SJCRH30 (cell line): ENCODE data around the gene PRELP. TPM values are rescaled to one million over a fixed set of nuclear protein-coding genes. Genes with fewer than 3 reads are reported as not detected.
"Not testable (repeated sequence)": the region's sequence is repeated elsewhere in the genome, so short reads cannot be mapped to it uniquely, and the experiment has no call there.

Experiments
- DNase-seq, 2 experiments: peaks; one replicate each; pipeline ENCODE4 v3.0.0-alpha.2; 2015 to 2020
- H3K27ac ChIP-seq: fragments of 250-450 bp; sonication (Bioruptor Pico); 2 replicates; pipeline ENCODE4 v1.5.1; 2020; ENCODE audit warnings: mild to moderate bottlenecking, moderate library complexity
- H3K27me3 ChIP-seq: fragments of 250-450 bp; sonication (Bioruptor Pico); 2 replicates; pipeline ENCODE4 v1.5.1; 2020; ENCODE audit warnings: mild to moderate bottlenecking, moderate library complexity
- H3K36me3 ChIP-seq: fragments of 250-450 bp; sonication (Bioruptor Pico); 2 replicates; pipeline ENCODE4 v1.5.1; 2020; ENCODE audit warnings: mild to moderate bottlenecking, moderate library complexity
- H3K4me1 ChIP-seq: fragments of 250-450 bp; sonication (Bioruptor Pico); 2 replicates; pipeline ENCODE4 v1.5.1; 2020; ENCODE audit warnings: mild to moderate bottlenecking, moderate library complexity
- H3K4me3 ChIP-seq: fragments of 250-450 bp; sonication (Bioruptor Pico); 2 replicates; pipeline ENCODE4 v1.5.1; 2020; ENCODE audit warnings: mild to moderate bottlenecking, moderate library complexity
- H3K9me3 ChIP-seq: fragments of 250-450 bp; sonication (Bioruptor Pico); replicated peaks from 2 replicates; pipeline ENCODE4 v1.5.1; 2020; ENCODE audit warnings: mild to moderate bottlenecking, moderate library complexity
- total RNA-seq: library from RNA; depleted of rRNA; stranded (reverse); fragments of >200 nt; shearing (Covaris generic); gene quantifications from 2 replicates; pipeline ENCODE4 v1.2.3, GENCODE V29; 2014

PRELP gene
- total RNA-seq, 1 experiment from 2014 or later: not detected

- Histone ChIP-seq H3K36me3 (no peaks in the 10 kb centered on the region), H3K4me3 (no peak overlapping the region), H3K27ac (no peak overlapping the region), H3K27me3 (peaks cover 36% of the 10 kb centered on the region), H3K9me3 (no peaks in the 10 kb centered on the region), H3K4me1 (no peaks in the 10 kb centered on the region)
- DNase-seq: no peak
Observed at GRCh38 chr1:203462878-203463277, 12.7 kb upstream of the PRELP start.

DNA sequence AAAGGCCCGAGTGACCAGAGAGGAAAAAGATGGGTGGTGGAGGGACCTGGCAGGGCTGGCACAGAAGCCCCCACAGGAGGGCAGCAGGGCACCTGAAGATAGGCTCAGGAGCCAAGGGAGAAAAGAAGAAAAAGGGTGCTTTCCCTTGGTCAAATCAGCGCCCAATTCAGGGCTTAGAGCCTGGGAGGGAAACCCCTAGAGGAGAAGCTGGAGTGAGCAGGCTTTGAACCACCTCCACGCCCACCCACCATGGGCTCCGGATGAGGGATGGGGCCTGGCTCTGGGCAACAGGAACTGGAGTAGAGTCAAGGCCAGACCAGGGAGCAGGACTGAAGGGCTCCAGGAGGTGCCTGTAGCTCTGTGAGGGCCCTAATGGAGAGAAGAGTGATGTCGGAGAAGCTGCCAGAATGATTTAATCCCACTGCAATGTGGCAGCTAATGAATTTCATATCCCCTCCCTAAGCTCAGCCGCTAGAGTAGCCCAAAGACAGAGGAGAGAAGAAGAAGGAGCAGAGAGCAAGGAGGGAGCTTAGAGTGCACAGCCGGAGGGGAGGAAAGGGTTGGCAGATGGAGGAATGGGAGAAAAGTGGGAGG lies 12.0 kb upstream of the PRELP start:
- no peak overlapping the region for H3K27ac ChIP-seq

DNA sequence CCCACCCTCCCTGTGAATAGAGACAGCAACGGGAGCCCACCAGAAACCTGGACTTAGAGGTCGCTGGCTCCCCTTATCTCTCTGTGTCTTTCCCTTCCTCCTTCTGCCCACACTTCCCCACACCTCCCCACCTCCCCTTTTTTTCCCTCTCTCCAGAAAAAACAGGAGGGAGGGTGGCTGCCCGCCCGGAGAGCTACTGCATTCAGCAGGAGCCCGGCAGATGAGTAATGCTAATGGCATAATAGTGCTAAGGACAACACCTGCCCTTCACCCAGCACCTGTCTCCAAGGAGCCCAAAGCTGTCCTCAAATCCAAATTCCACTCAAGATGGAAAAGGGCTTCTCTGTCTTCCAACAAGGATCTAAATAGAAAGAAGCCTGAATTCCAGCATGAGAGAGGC lies 11.4 kb upstream of the PRELP start:
- Histone ChIP-seq H3K9me3 (no peaks in the 10 kb centered on the region), H3K36me3 (no peaks in the 10 kb centered on the region), H3K4me3 (no peak overlapping the region), H3K27me3 (peaks cover 36% of the 10 kb centered on the region), H3K27ac (no peak overlapping the region), H3K4me1 (no peaks in the 10 kb centered on the region)
- no peak for DNase-seq

More for the DNA sequence above, 12.0 kb upstream of the PRELP start:
- Histone ChIP-seq H3K4me3 (no peak overlapping the region), H3K9me3 (no peaks in the 10 kb centered on the region), H3K4me1 (no peaks in the 10 kb centered on the region), H3K36me3 (no peaks in the 10 kb centered on the region), H3K27me3 (peaks cover 36% of the 10 kb centered on the region)
- no peak for DNase-seq

- DNase-seq: no peak
- Histone ChIP-seq H3K4me3 (no peak overlapping the region), H3K27me3 (peaks cover 32% of the 10 kb centered on the region), H3K4me1 (no peaks in the 10 kb centered on the region), H3K27ac (no peak overlapping the region), H3K36me3 (no peaks in the 10 kb centered on the region), H3K9me3 (no peaks in the 10 kb centered on the region)
Observed at GRCh38 chr1:203464743-203465142, 10.9 kb upstream of the PRELP start.

DNA sequence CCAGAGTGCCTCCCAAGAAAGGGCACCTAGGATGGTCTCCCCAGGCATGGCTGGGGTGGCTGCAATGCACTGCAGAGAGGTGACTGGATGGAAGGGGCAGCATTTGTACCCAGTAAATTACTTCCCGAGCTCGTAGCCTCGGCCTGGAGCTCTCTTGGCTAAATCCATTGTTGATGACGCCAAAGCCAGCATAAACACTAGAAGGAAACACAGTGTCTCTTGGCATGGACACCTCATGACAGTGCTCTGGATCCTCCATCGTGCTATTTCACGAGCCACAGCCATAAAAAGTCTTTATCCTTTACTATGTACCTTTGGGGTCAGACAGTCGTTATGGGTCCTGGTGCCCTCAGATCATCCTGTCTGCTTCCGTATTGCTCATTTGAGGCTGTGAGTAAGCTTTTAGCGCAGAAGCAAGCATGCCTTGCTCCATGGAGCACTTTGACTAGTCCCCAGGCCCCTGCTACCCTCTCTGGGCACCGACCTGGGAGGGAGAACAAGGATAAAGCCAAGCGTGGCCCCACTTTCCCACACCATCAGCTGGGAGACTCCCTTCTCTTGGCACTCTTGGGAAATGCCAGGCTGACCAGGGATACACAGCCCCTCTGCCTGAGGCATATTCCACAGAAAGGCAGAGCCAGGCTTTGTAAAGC lies 10.3 kb upstream of the PRELP start:
- Histone ChIP-seq H3K27me3 (peaks cover 31% of the 10 kb centered on the region), H3K36me3 (no peaks in the 10 kb centered on the region), H3K4me3 (no peak overlapping the region), H3K9me3 (no peaks in the 10 kb centered on the region), H3K27ac (no peak overlapping the region), H3K4me1 (no peaks in the 10 kb centered on the region)
- DNase-seq: no peak

DNA sequence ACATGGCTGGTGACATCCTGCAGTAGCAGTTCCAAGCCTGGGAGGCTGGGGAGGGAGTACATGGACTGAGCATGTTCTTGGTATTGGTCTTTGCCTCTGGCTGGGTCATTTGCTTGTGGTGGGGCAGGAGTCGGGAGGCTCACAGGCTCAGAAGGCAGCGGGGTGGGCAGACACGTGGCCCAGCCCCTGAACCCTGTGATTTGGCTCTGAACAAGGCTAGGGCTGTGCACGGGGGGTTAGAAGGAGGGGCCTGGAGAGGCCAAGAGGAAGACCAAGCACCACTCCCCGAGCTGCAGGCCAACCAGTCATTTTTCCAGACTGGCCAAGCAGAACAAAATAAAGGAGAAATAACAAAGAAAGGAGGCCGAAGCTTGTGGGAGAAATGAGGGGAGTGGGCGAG lies 9.7 kb upstream of the PRELP start:
- Histone ChIP-seq H3K27me3 (peaks cover 31% of the 10 kb centered on the region), H3K36me3 (no peaks in the 10 kb centered on the region), H3K4me3 (no peak overlapping the region), H3K9me3 (no peaks in the 10 kb centered on the region), H3K4me1 (no peaks in the 10 kb centered on the region), H3K27ac (no peak overlapping the region)
- DNase-seq: no peak

GRCh38 chr1:203466906-203467549 lies 8.6 kb upstream of the PRELP start:
- not testable (repeated sequence) for H3K4me3 ChIP-seq, H3K36me3 ChIP-seq, H3K9me3 ChIP-seq, H3K4me1 ChIP-seq, H3K27ac ChIP-seq
- DNase-seq: peak in 1 of 2 experiments; percentile 30
- peaks cover 31% of the 10 kb centered on the region for H3K27me3 ChIP-seq

DNA sequence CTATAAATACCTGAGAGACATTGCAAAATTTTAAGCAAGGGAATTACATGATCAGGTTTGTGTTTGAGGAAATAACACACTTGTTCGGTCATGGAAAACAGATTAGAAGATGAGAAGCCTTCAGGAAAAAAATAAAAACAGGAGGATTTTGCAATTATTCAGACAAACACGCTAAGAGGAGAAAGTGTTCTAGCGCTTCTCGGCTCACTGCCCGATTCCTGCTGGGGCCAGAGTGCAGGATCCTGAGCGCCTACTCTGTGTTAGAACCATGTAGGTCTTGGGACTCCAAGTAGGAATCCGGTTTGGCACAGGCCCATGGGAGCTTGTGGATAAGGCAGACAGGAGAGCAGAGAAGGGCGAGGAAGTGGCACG lies 8.1 kb upstream of the PRELP start:
- Histone ChIP-seq H3K36me3 (no peaks in the 10 kb centered on the region), H3K9me3 (no peaks in the 10 kb centered on the region), H3K4me1 (no peaks in the 10 kb centered on the region), H3K27me3 (peaks cover 31% of the 10 kb centered on the region), H3K27ac (no peak overlapping the region), H3K4me3 (no peak overlapping the region)
- DNase-seq: no peak

GRCh38 chr1:203468326-203468725 lies 7.3 kb upstream of the PRELP start:
- no peaks in the 10 kb centered on the region for H3K4me1 ChIP-seq
- peaks cover 27% of the 10 kb centered on the region for H3K27me3 ChIP-seq
- no peaks in the 10 kb centered on the region for H3K9me3 ChIP-seq
- H3K4me3 ChIP-seq: no peak overlapping the region
- H3K27ac ChIP-seq: no peak overlapping the region
- H3K36me3 ChIP-seq: no peaks in the 10 kb centered on the region
- DNase-seq: no peak

GRCh38 chr1:203470240-203470639 lies 5.4 kb upstream of the PRELP start:
- Histone ChIP-seq H3K4me1 (no peaks in the 10 kb centered on the region), H3K27me3 (peaks cover 16% of the 10 kb centered on the region), H3K4me3 (no peak overlapping the region), H3K36me3 (no peaks in the 10 kb centered on the region), H3K27ac (no peak overlapping the region), H3K9me3 (no peaks in the 10 kb centered on the region)
- DNase-seq: no peak

DNA sequence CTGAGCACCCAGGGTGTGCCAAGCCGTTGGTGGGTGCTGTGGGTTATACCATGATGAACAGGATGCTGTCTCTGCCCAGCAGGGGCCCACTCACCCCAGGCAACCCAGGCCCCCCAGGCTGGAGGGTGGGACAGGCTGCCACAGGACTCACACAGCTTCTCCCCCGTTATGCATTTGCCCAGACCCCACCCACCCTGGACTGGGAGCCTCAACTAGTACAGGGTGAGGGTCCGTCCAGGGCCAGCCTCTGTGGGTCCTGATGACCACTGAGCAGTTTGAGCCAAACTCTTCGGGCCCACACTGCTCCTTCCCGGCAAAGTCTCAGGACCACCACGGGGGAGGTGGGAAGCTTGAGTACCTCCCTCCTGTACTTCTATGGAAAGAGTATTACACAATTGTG lies 3.8 kb upstream of the PRELP start:
- Histone ChIP-seq H3K27me3 (peaks cover 3% of the 10 kb centered on the region), H3K4me3 (no peak overlapping the region), H3K27ac (no peak overlapping the region), H3K9me3 (no peaks in the 10 kb centered on the region), H3K4me1 (no peaks in the 10 kb centered on the region), H3K36me3 (no peaks in the 10 kb centered on the region)
- DNase-seq: no peak

GRCh38 chr1:203473281-203473680 lies 2.3 kb upstream of the PRELP start:
- no peak for DNase-seq
- Histone ChIP-seq H3K27ac (no peak overlapping the region), H3K4me1 (no peaks in the 10 kb centered on the region), H3K27me3 (peaks cover 3% of the 10 kb centered on the region), H3K4me3 (no peak overlapping the region), H3K9me3 (no peaks in the 10 kb centered on the region), H3K36me3 (no peaks in the 10 kb centered on the region)

DNA sequence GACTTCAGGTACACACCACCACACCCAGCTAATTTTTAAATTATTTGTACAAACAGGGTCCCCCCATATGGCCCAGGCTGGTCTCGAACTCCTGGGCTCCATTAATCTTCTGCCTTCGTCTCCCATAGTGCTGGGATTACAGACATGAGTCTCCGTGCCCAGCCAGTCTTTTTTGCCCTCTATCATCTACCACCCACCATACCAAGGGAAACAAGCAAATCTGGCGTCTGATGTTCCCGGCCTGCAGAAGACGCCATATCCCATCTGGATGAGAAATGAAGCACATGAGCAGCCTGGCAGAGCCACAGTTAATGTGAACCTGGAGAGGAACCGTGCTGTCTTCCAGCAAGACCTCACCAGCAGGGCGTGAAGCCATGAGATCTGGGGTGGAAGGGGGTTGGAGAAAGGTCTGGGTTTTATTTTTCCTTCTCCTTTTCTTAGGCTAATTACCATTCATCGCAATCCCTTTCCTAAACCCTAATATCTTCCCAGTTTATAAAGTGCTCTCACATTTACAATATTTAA lies 1.8 kb upstream of the PRELP start:
- Histone ChIP-seq H3K27me3 (peaks cover 3% of the 10 kb centered on the region), H3K4me1 (no peaks in the 10 kb centered on the region), H3K9me3 (no peaks in the 10 kb centered on the region), H3K27ac (no peak overlapping the region), H3K36me3 (no peaks in the 10 kb centered on the region), H3K4me3 (no peak overlapping the region)
- DNase-seq: no peak

- Histone ChIP-seq H3K9me3 (no peaks in the 10 kb centered on the region), H3K36me3 (no peaks in the 10 kb centered on the region), H3K27me3 (peaks cover 3% of the 10 kb centered on the region), H3K4me3 (no peak overlapping the region), H3K4me1 (peaks cover 13% of the 10 kb centered on the region; the same call in 1 of the 2 replicates), H3K27ac (no peak overlapping the region)
- no peak for DNase-seq
Observed at GRCh38 chr1:203476216-203476814, 709 bp downstream of the PRELP start.

GRCh38 chr1:203477748-203478147 lies 2.1 kb downstream of the PRELP start:
- Histone ChIP-seq H3K36me3 (no peaks in the 10 kb centered on the region), H3K27ac (no peak overlapping the region), H3K9me3 (no peaks in the 10 kb centered on the region), H3K4me3 (no peak overlapping the region), H3K27me3 (peaks cover 3% of the 10 kb centered on the region), H3K4me1 (peaks cover 14% of the 10 kb centered on the region; the same call in 1 of the 2 replicates)
- DNase-seq: no peak
